Measurements from ENCODE around the gene PEX14.
A peak's percentile ranks its signal among the peaks of the same experiment; 100 is the strongest.

The PEX14 gene

GRCh38 chr1:10520952-10521351 lies 46.2 kb downstream of the PEX14 start:
- DNase-seq: no peak

- no peak for DNase-seq
These were observed 46.9 kb downstream of the PEX14 start for GRCh38 chr1:10521537-10522157.

GRCh38 chr1:10522322-10522860 lies 47.6 kb downstream of the PEX14 start:
- DNase-seq: peak; percentile 81 to 86

GRCh38 chr1:10525208-10525607 lies 50.5 kb downstream of the PEX14 start:
- no peak for DNase-seq

- no peak for DNase-seq
These were observed 53.6 kb downstream of the PEX14 start for GRCh38 chr1:10528066-10529014.

- no peak for DNase-seq
These were observed 54.3 kb downstream of the PEX14 start for GRCh38 chr1:10529091-10529490.

GRCh38 chr1:10529765-10530164 lies 55.0 kb downstream of the PEX14 start:
- no peak for DNase-seq

GRCh38 chr1:10530281-10530740 lies 55.6 kb downstream of the PEX14 start:
- DNase-seq: peak in 1 of 2 experiments; percentile 49

- no peak for DNase-seq
These were observed 56.2 kb downstream of the PEX14 start for GRCh38 chr1:10530756-10531495.

GRCh38 chr1:10532362-10532761 lies 57.6 kb downstream of the PEX14 start:
- no peak for DNase-seq

- no peak for DNase-seq
These were observed 59.8 kb downstream of the PEX14 start for GRCh38 chr1:10534519-10534918.

GRCh38 chr1:10536133-10536770 lies 61.5 kb downstream of the PEX14 start:
- no peak for DNase-seq

GRCh38 chr1:10537082-10537766 lies 62.5 kb downstream of the PEX14 start:
- peak; percentile 86 to 95 for DNase-seq

- no peak for DNase-seq
These were observed 64.1 kb downstream of the PEX14 start for GRCh38 chr1:10538646-10539355.

GRCh38 chr1:10539411-10540043 lies 64.8 kb downstream of the PEX14 start:
- no peak for DNase-seq

- DNase-seq: no peak
These were observed 65.7 kb downstream of the PEX14 start for GRCh38 chr1:10540277-10541005.

GRCh38 chr1:10541286-10541685 lies 66.5 kb downstream of the PEX14 start:
- no peak for DNase-seq

- no peak for DNase-seq
These were observed 69.5 kb downstream of the PEX14 start for GRCh38 chr1:10544239-10544638.

- DNase-seq: no peak
These were observed 72.1 kb downstream of the PEX14 start for GRCh38 chr1:10546896-10547295.
